K562 (cell line): ENCODE results near the gene TOPORS. TPM values are rescaled to one million over a fixed set of nuclear protein-coding genes. Genes with fewer than 3 reads are reported as not detected.

Experiments
- ATAC-seq: fragments of 200-7000 bp; cut with Tn5 transposase; 3 replicates; pipeline ENCODE4 v1.9.1; 2020; ENCODE audit warnings: moderate library complexity
- BruUV-seq: library from RNA; stranded (reverse); fragments of 400-500 nt; replicated peaks from 2 replicates; lab custom pipeline; 2021; lab: Mats Ljungman, UMichigan
- CTCF ChIA-PET: fragments of 300-600 bp; formaldehyde crosslinking; extraction: SDS; loops from one replicate; lab custom pipeline; 2021; ENCODE audit warnings: low intra/inter-chr PET ratio; lab: Yijun Ruan, JAX
- POLR2A ChIA-PET: fragments of 300-600, 350-650 bp; sonication (Branson Sonifier 250); formaldehyde crosslinking; extraction: SDS; loops from one replicate; lab custom pipeline; 2021; ENCODE audit warnings: antibody characterized with exemption, inconsistent platforms; lab: Yijun Ruan, JAX
- DNase-seq, 4 experiments: peaks; one replicate each; pipeline versions ENCODE4 v3.0.0 to v3.0.0-alpha.2; 2011 to 2018; ENCODE audit warnings: low spot score in 3 of 4, mixed read lengths in 3 of 4; ENCODE audit errors: extremely low read depth in 1 of 4
- FAIRE-seq: peaks from 2 replicates; lab custom pipeline; 2011; peaks lifted over from hg19 to GRCh38; lab: Jason Lieb, UNC
- H2AFZ ChIP-seq: 2 replicates; pipeline ENCODE4 v1.6.0; 2011; ENCODE audit warnings: low read depth, low read length, control low read depth, inconsistent platforms
- H3K27ac ChIP-seq: fragments of 200-600 bp; 3 replicates; pipeline ENCODE4 v1.8.0; 2011; ENCODE audit warnings: low read depth, mild to moderate bottlenecking, control low read depth, inconsistent platforms, low read length, moderate library complexity, mixed read lengths; ENCODE audit errors: extremely low read depth
- H3K27me3 ChIP-seq, 2 experiments: fragments of 300-600 bp in 1 of 2; 2 replicates in 1 of 2; 3 replicates in 1 of 2; pipeline versions ENCODE4 v1.6.0 to v1.8.0; 2011; ENCODE audit warnings: inconsistent platforms in 2 of 2, low read length in 2 of 2, mild to moderate bottlenecking in 1 of 2, mixed read lengths in 1 of 2, moderate library complexity in 1 of 2; ENCODE audit not compliant: control insufficient read depth in 2 of 2, insufficient read depth in 2 of 2
- H3K36me3 ChIP-seq: fragments of 300-600 bp; 3 replicates; pipeline ENCODE4 v1.8.0; 2011; ENCODE audit warnings: mild to moderate bottlenecking, low read length, inconsistent platforms; ENCODE audit not compliant: control insufficient read depth, insufficient read depth
- H3K4me1 ChIP-seq, 2 experiments: fragments of 200-600 bp in 1 of 2; replicated peaks in 1 of 2; 2 replicates in 1 of 2; 3 replicates in 1 of 2; pipeline versions ENCODE4 v1.5.1 to v1.8.0; 2011; ENCODE audit warnings: inconsistent platforms in 2 of 2, low read length in 2 of 2, mild to moderate bottlenecking in 1 of 2, mixed read lengths in 1 of 2, moderate library complexity in 1 of 2; ENCODE audit not compliant: control insufficient read depth in 2 of 2, insufficient read depth in 2 of 2
- H3K4me2 ChIP-seq: 2 replicates; pipeline ENCODE4 v1.6.1; 2011; ENCODE audit warnings: low read length, control low read depth, inconsistent platforms, mixed read lengths; ENCODE audit not compliant: insufficient read depth
- H3K4me3 ChIP-seq: fragments of 200-600 bp; sonication (generic), shearing (Covaris generic); 2 replicates; pipeline ENCODE4 v1.5.1; 2016; ENCODE audit warnings: control low read depth, inconsistent platforms
- H3K79me2 ChIP-seq: fragments of 200-600 bp; 3 replicates; pipeline ENCODE4 v1.8.0; 2011; ENCODE audit warnings: low read length, inconsistent platforms; ENCODE audit not compliant: control insufficient read depth, insufficient read depth
- H3K9ac ChIP-seq, 2 experiments: 2 replicates each; pipeline versions ENCODE4 v1.6.0 to v1.6.1; 2011; ENCODE audit warnings: low read depth in 2 of 2, low read length in 2 of 2, control low read depth in 1 of 2, inconsistent platforms in 1 of 2, mild to moderate bottlenecking in 1 of 2, mixed read lengths in 1 of 2; ENCODE audit not compliant: insufficient read depth in 1 of 2
- H3K9me1 ChIP-seq: one replicate; pipeline ENCODE4 v1.6.0; 2011; ENCODE audit warnings: inconsistent platforms, mild to moderate bottlenecking, low read length, moderate library complexity; ENCODE audit not compliant: control insufficient read depth, insufficient read depth
- H3K9me3 ChIP-seq: replicated peaks from 2 replicates; pipeline ENCODE4 v1.5.1; 2011; ENCODE audit warnings: low read depth, low read length, inconsistent platforms; ENCODE audit not compliant: control insufficient read depth, insufficient read depth
- H4K20me1 ChIP-seq: replicated peaks from 2 replicates; pipeline ENCODE4 v1.6.1; 2011; ENCODE audit warnings: low read length, inconsistent platforms, mixed read lengths; ENCODE audit not compliant: control insufficient read depth, insufficient read depth
- ATF2 ChIP-seq: sonication (generic); formaldehyde crosslinking; IDR thresholded peaks from 2 replicates; pipeline ENCODE4 v1.8.1; 2022; ENCODE audit warnings: missing genetic modification reagents
- SRSF3 ChIP-seq: fragments of 200-400 bp; formaldehyde crosslinking; IDR thresholded peaks from 2 replicates; pipeline ENCODE4 v1.6.1; 2016; ENCODE audit warnings: mild to moderate bottlenecking, low read length, moderate library complexity; ENCODE audit not compliant: insufficient read depth
- WHSC1 ChIP-seq: IDR thresholded peaks from one replicate; pipeline ENCODE4 v1.6.1; 2012; ENCODE audit warnings: low read length, control low read depth, inconsistent platforms
- ZC3H8 ChIP-seq: fragments of 450-650 bp; IDR thresholded peaks from 2 replicates; pipeline ENCODE4 v1.6.1; 2017
- ZNF263 ChIP-seq: sonication (generic); formaldehyde crosslinking; IDR thresholded peaks from 2 replicates; pipeline ENCODE4 v1.8.0; 2022; ENCODE audit warnings: mild to moderate bottlenecking, missing genetic modification reagents, borderline replicate concordance
- WGBS: fragments of 100-300 bp; shearing (Covaris generic); methylation state at CpG from one replicate; pipeline ENCODE4 v1.1.6; 2016; ENCODE audit warnings: low coverage, mixed read lengths; ENCODE audit not compliant: insufficient coverage; ENCODE audit errors: missing lambda C conversion rate; 5-methylcytosine and 5-hydroxymethylcytosine counted together
- in situ Hi-C: fragments of 300-500 bp; cut with MboI; formaldehyde crosslinking; loops from 4 replicates; pipeline ENCODE4 v1.15.0; 2018; ENCODE audit warnings: inconsistent platforms, mixed read lengths
- intact Hi-C: fragments of 100-400 bp; cut with micrococcal nuclease; formaldehyde crosslinking; loops from 2 replicates; pipeline ENCODE4 v1.14.2; 2022
- polyA plus RNA-seq, 8 experiments: library from polyadenylated mRNA; depleted of rRNA in 4 of 8; stranded (reverse) in 5 of 8; unstranded in 3 of 8; fragments of >200 nt; fragmentation: Nextera tagmentation in 2 of 8; fragmentation: Illumina TruSeq in 1 of 8; extraction: Ambion mirVana in 2 of 8; extraction: Trizol in 1 of 8; gene quantifications; 2 replicates each; pipeline versions ENCODE4 v1.2.1 to v1.2.3, GENCODE V29; 2011 to 2014; ENCODE audit warnings: inconsistent platforms in 1 of 8, missing spikeins in 1 of 8
- total RNA-seq, 7 experiments: library from RNA; depleted of rRNA in 6 of 7; stranded (reverse); fragments of >200 nt in 6 of 7; fragmentation: Illumina TruSeq in 2 of 7; extraction: Trizol in 2 of 7; gene quantifications; 2 replicates each; pipeline versions ENCODE4 v1.2.1 to v1.2.3, GENCODE V29; 2011 to 2021; ENCODE audit warnings: low replicate concordance in 1 of 7

Gene TOPORS
- total and polyA plus RNA-seq, 9 of the 15 experiments (the other 6 are each of a cell fraction or from before 2014, with no cell fraction given): 4.3 to 19.6 (median 9.9) TPM

GRCh38 chr9:32570262-32570661 is 17.9 kb upstream of the TOPORS start:
- 93% methylated on average over 4 of the region's 4 CpGs for WGBS
- peak overlapping the region in 1 of 2 experiments; percentile 58; a peak in 1 of 4 replicates for H3K9ac ChIP-seq
- TF ChIP-seq ZNF263 (CRISPR knock-in tag): no peak
- TF ChIP-seq WHSC1: no peak
- TF ChIP-seq ATF2 (CRISPR knock-in tag): no peak
- no peak for TF ChIP-seq ZC3H8
- TF ChIP-seq SRSF3: no peak
- TF ChIP-seq, all 486 proteins: peak for 0
- DNase-seq: no peak
- Histone ChIP-seq H3K9me3 (no peaks in the 10 kb centered on the region), H4K20me1 (no peaks in the 10 kb centered on the region), H3K4me1 (peaks cover 0 to 4% of the 10 kb centered on the region in 2 experiments; a peak in 1 of 5 replicates), H3K4me2 (no peak overlapping the region), H3K9me1 (no peaks in the 10 kb centered on the region), H3K36me3 (peaks cover 44% of the 10 kb centered on the region; the same call in 2 of the 3 replicates), H3K27ac (no peak overlapping the region), H3K79me2 (peaks cover 34% of the 10 kb centered on the region), H2AFZ (no peak overlapping the region), H3K27me3 (no peaks in the 10 kb centered on the region), H3K4me3 (no peak overlapping the region)
- no peak for FAIRE-seq
- ChIA-PET CTCF (no interaction called here), POLR2A (no interaction called here)
- BruUV-seq: no TSS peak
- in situ Hi-C loops: loop anchor here (25.0 kb wide), 1 partner anchor 667 kb away; the partner anchor contains the start of gene SPINK4
- intact Hi-C loops: loop anchor here (5.0 kb wide), 1 partner anchor 133 kb away; no protein-coding TSS in a partner anchor
- no peak for ATAC-seq
